SK-N-SH (cell line): Measurements from ENCODE around the gene TBX4. TPM values are rescaled to one million over a fixed set of nuclear protein-coding genes. Genes with fewer than 3 reads are reported as not detected.

ENCODE experiments used
- CTCF ChIA-PET: fragments of 300-600, 350-600 bp; formaldehyde crosslinking; extraction: SDS; loops from one replicate; lab custom pipeline; 2021; lab: Yijun Ruan, JAX
- POLR2A ChIA-PET: fragments of 350-600 bp; sonication (Branson Sonifier 250); formaldehyde crosslinking; extraction: SDS; loops from one replicate; lab custom pipeline; 2020; ENCODE audit warnings: antibody characterized with exemption, inconsistent platforms; lab: Yijun Ruan, JAX
- DNase-seq: peaks from one replicate; pipeline ENCODE4 v3.0.0; 2012
- H2AFZ ChIP-seq: fragments of 200-600 bp; sonication (generic); 2 replicates; pipeline ENCODE4 v1.8.1; 2016; ENCODE audit warnings: antibody characterized with exemption, mild to moderate bottlenecking, low read depth
- H3F3A ChIP-seq: fragments of 200-600 bp; sonication (generic); replicated peaks from 2 replicates; pipeline ENCODE3; 2016; ENCODE audit warnings: antibody characterized with exemption, mild to moderate bottlenecking; ENCODE audit not compliant: insufficient read depth
- H3K27ac ChIP-seq, 2 experiments: fragments of 200-500 bp in 1 of 2; fragments of 200-600 bp in 1 of 2; sonication (Bioruptor generic) in 1 of 2; sonication (generic), shearing (Covaris generic) in 1 of 2; 2 replicates each; pipeline versions ENCODE4 v1.5.1 to v1.6.1; 2014 to 2016; ENCODE audit warnings: low read depth in 2 of 2, inconsistent platforms in 1 of 2, low read length in 1 of 2, mild to moderate bottlenecking in 1 of 2, mixed read lengths in 1 of 2
- H3K27me3 ChIP-seq: fragments of 200-600 bp; sonication (generic), shearing (Covaris generic); 2 replicates; pipeline ENCODE4 v1.6.1; 2016; ENCODE audit warnings: mixed run types; ENCODE audit not compliant: insufficient read depth
- H3K36me3 ChIP-seq, 2 experiments: fragments of 200-500 bp in 1 of 2; fragments of 200-600 bp in 1 of 2; sonication (Bioruptor generic) in 1 of 2; sonication (generic) in 1 of 2; replicated peaks in 1 of 2; 2 replicates each; pipeline versions ENCODE3 to v1.5.1; 2014 to 2016; ENCODE audit warnings: low read length in 1 of 2, mild to moderate bottlenecking in 1 of 2; ENCODE audit not compliant: insufficient read depth in 2 of 2, control insufficient read depth in 1 of 2
- H3K4me1 ChIP-seq, 2 experiments: fragments of 200-500 bp in 1 of 2; fragments of 200-600 bp in 1 of 2; sonication (Bioruptor generic) in 1 of 2; sonication (generic), shearing (Covaris generic) in 1 of 2; 2 replicates each; pipeline versions ENCODE4 v1.5.1 to v1.6.1; 2014 to 2016; ENCODE audit warnings: low read depth in 1 of 2, low read length in 1 of 2, mixed run types in 1 of 2; ENCODE audit not compliant: insufficient read depth in 2 of 2, control insufficient read depth in 1 of 2
- H3K4me2 ChIP-seq: fragments of 200-600 bp; sonication (generic), shearing (Covaris generic); 2 replicates; pipeline ENCODE4 v1.6.1; 2017; ENCODE audit warnings: mixed run types
- H3K4me3 ChIP-seq, 2 experiments: fragments of 200-500 bp in 1 of 2; fragments of 200-600 bp in 1 of 2; sonication (Bioruptor generic) in 1 of 2; sonication (generic), shearing (Covaris generic) in 1 of 2; 2 replicates each; pipeline versions ENCODE4 v1.5.1 to v1.8.1; 2014 to 2016; ENCODE audit warnings: low read depth in 2 of 2, inconsistent platforms in 1 of 2, low read length in 1 of 2, mild to moderate bottlenecking in 1 of 2, mixed read lengths in 1 of 2, moderate library complexity in 1 of 2
- H3K79me2 ChIP-seq: fragments of 200-600 bp; sonication (generic); 2 replicates; pipeline ENCODE4 v1.8.1; 2017; ENCODE audit warnings: mild to moderate bottlenecking; ENCODE audit not compliant: insufficient read depth
- H3K9ac ChIP-seq: fragments of 200-600 bp; sonication (generic); 2 replicates; pipeline ENCODE4 v1.6.1; 2017; ENCODE audit warnings: mixed run types
- H3K9me2 ChIP-seq: fragments of 200-600 bp; sonication (generic); 2 replicates; pipeline ENCODE4 v1.6.1; 2017; ENCODE audit warnings: mixed run types
- H3K9me3 ChIP-seq: fragments of 200-600 bp; sonication (generic); 2 replicates; pipeline ENCODE4 v1.6.1; 2017; ENCODE audit warnings: mixed run types, mild to moderate bottlenecking, moderate library complexity
- H4K20me1 ChIP-seq: fragments of 200-600 bp; sonication (generic); 2 replicates; pipeline ENCODE4 v1.6.1; 2017; ENCODE audit warnings: mild to moderate bottlenecking, mixed run types; ENCODE audit not compliant: insufficient read depth
- CTCF ChIP-seq: fragments of 200-600 bp; sonication (generic); IDR thresholded peaks from 2 replicates; pipeline ENCODE4 v1.6.1; 2017; ENCODE audit warnings: antibody characterized with exemption, mild to moderate bottlenecking, moderate library complexity
- ELF1 ChIP-seq: IDR thresholded peaks from 2 replicates; pipeline ENCODE4 v1.4.0; 2012
- EP300 ChIP-seq, 2 experiments: IDR thresholded peaks; 2 replicates each; pipeline versions ENCODE4 v1.4.0 to v1.6.1; 2012; ENCODE audit warnings: borderline replicate concordance in 1 of 2, low read depth in 1 of 2, low read length in 1 of 2
- EZH2phosphoT487 ChIP-seq: fragments of 200-600 bp; sonication (generic); IDR thresholded peaks from 2 replicates; pipeline ENCODE4 v1.6.1; 2017; ENCODE audit warnings: low read depth, mixed run types, mild to moderate bottlenecking, antibody characterized with exemption, moderate library complexity, borderline replicate concordance
- FOSL2 ChIP-seq: IDR thresholded peaks from 2 replicates; pipeline ENCODE4 v1.4.0; 2012; ENCODE audit warnings: low read depth, mild to moderate bottlenecking, moderate library complexity, borderline replicate concordance
- FOXM1 ChIP-seq: IDR thresholded peaks from 2 replicates; pipeline ENCODE4 v1.4.0; 2012; ENCODE audit warnings: low read depth, mild to moderate bottlenecking
- GABPA ChIP-seq: IDR thresholded peaks from 2 replicates; pipeline ENCODE4 v1.4.0; 2012; ENCODE audit warnings: low read depth, mild to moderate bottlenecking
- GATA2 ChIP-seq: sonication (generic); formaldehyde crosslinking; IDR thresholded peaks from 2 replicates; pipeline ENCODE4 v1.5.0; 2020; ENCODE audit warnings: mild to moderate bottlenecking, missing genetic modification reagents
- IRF3 ChIP-seq: fragments of 150-350 bp; IDR thresholded peaks from 2 replicates; pipeline ENCODE4 v1.6.1; 2016; ENCODE audit warnings: mild to moderate bottlenecking, low read depth, low read length
- JUND ChIP-seq: IDR thresholded peaks from 2 replicates; pipeline ENCODE4 v1.4.0; 2012
- NFIC ChIP-seq: IDR thresholded peaks from 2 replicates; pipeline ENCODE4 v1.4.0; 2012; ENCODE audit warnings: borderline replicate concordance
- POLR2AphosphoS5 ChIP-seq: IDR thresholded peaks from 2 replicates; pipeline ENCODE4 v1.6.1; 2012; ENCODE audit warnings: low read depth, low read length
- REST ChIP-seq: IDR thresholded peaks from 2 replicates; pipeline ENCODE4 v1.6.1; 2012; ENCODE audit warnings: mild to moderate bottlenecking, low read depth, low read length, moderate library complexity
- RFX5 ChIP-seq: IDR thresholded peaks from 2 replicates; pipeline ENCODE4 v1.6.1; 2012; ENCODE audit warnings: mild to moderate bottlenecking, improper control_type of control experiment, low read length
- RXRA ChIP-seq: IDR thresholded peaks from 2 replicates; pipeline ENCODE4 v1.4.0; 2012; ENCODE audit warnings: low read depth, mild to moderate bottlenecking, borderline replicate concordance
- SIN3A ChIP-seq: IDR thresholded peaks from 2 replicates; pipeline ENCODE4 v1.6.1; 2012; ENCODE audit warnings: low read depth, mild to moderate bottlenecking, low read length, moderate library complexity, borderline replicate concordance
- TEAD4 ChIP-seq: IDR thresholded peaks from 2 replicates; pipeline ENCODE4 v1.4.0; 2012; ENCODE audit warnings: mild to moderate bottlenecking, borderline replicate concordance; ENCODE audit not compliant: insufficient read depth
- YY1 ChIP-seq: IDR thresholded peaks from 2 replicates; pipeline ENCODE4 v1.4.0; 2012; ENCODE audit warnings: low read depth, mild to moderate bottlenecking
- ZBTB33 ChIP-seq: IDR thresholded peaks from 2 replicates; pipeline ENCODE4 v1.4.0; 2012; ENCODE audit warnings: low read depth, borderline replicate concordance
- WGBS: methylation state at CpG from one replicate; pipeline ENCODE4 v1.1.6; 2017; ENCODE audit warnings: low lambda C conversion rate; 5-methylcytosine and 5-hydroxymethylcytosine counted together
- polyA plus RNA-seq, 3 experiments: library from polyadenylated mRNA; depleted of rRNA; stranded (reverse); fragments of >200 nt; gene quantifications; 2 replicates each; pipeline ENCODE4 v1.2.3, GENCODE V29; 2012

Gene TBX4
- polyA plus RNA-seq, 1 of the 3 experiments (the other 2 are of a cell fraction): 0.02 TPM

GRCh38 chr17:61503961-61504360, 51.7 kb downstream of the TBX4 start:
- H3F3A ChIP-seq: peaks cover 3% of the 10 kb centered on the region
- H4K20me1 ChIP-seq: no peaks in the 10 kb centered on the region
- no peak overlapping the region for H2AFZ ChIP-seq
- TF ChIP-seq SIN3A (no peak), FOSL2 (no peak), NFIC (no peak), RFX5 (no peak), POLR2AphosphoS5 (no peak), IRF3 (no peak), GATA2 (CRISPR knock-in tag) (no peak), GABPA (no peak), REST (no peak), ELF1 (no peak)
- ChIA-PET POLR2A (no interaction called here), CTCF (no interaction called here)
- no peak for DNase-seq
- WGBS: 49% methylated on average over 3 of the region's 3 CpGs
- no peak overlapping the region for H3K27ac ChIP-seq
- H3K4me2 ChIP-seq: no peak overlapping the region
- peaks cover 0 to 3% of the 10 kb centered on the region in 2 experiments; a peak in 1 of 4 replicates for H3K4me1 ChIP-seq
- no peaks in the 10 kb centered on the region for H3K36me3 ChIP-seq
- H3K4me3 ChIP-seq: no peak overlapping the region
- H3K9me3 ChIP-seq: no peaks in the 10 kb centered on the region
- H3K27me3 ChIP-seq: no peaks in the 10 kb centered on the region
- H3K9me2 ChIP-seq: no peaks in the 10 kb centered on the region
- no peaks in the 10 kb centered on the region for H3K79me2 ChIP-seq
- H3K9ac ChIP-seq: no peak overlapping the region

- no peak overlapping the region for H3K4me3 ChIP-seq
- CTCF ChIA-PET: interaction anchor here (1.0 kb wide), 1 partner anchor 87 kb away, joined by 4 read pairs; no protein-coding TSS in a partner anchor
- no peak for TF ChIP-seq EZH2phosphoT487
- TF ChIP-seq EP300 (IDR thresholded peaks at IDR 0.05; ENCODE audit: borderline replicate concordance in 1 of 2, low read depth in 1 of 2, low read length in 1 of 2): no peak
- peak; percentile 27; the same call in 1 of the 2 replicates for TF ChIP-seq TEAD4
- peak; percentile 76 for TF ChIP-seq NFIC
- no peak for TF ChIP-seq RFX5
- TF ChIP-seq CTCF: no peak
- no peak for TF ChIP-seq YY1
- no peak for TF ChIP-seq FOXM1
- TF ChIP-seq RXRA: no peak
- peak; percentile 75 for TF ChIP-seq FOSL2
- TF ChIP-seq ZBTB33: no peak
- TF ChIP-seq JUND: no peak; the same call in 1 of the 2 replicates
Measured at GRCh38 chr17:61504697-61505096, 52.5 kb downstream of the TBX4 start.

More at GRCh38 chr17:61504697-61505096, 52.5 kb downstream of the TBX4 start:
- Histone ChIP-seq H2AFZ (no peak overlapping the region), H3K27me3 (no peaks in the 10 kb centered on the region), H3K36me3 (no peaks in the 10 kb centered on the region), H3K9me3 (no peaks in the 10 kb centered on the region), H3K9ac (no peak overlapping the region), H3F3A (peaks cover 3% of the 10 kb centered on the region), H4K20me1 (no peaks in the 10 kb centered on the region), H3K9me2 (no peaks in the 10 kb centered on the region), H3K27ac (peak overlapping the region; percentile 8 to 16; a peak in 2 of 4 replicates), H3K79me2 (no peaks in the 10 kb centered on the region), H3K4me2 (peak overlapping the region; percentile 39; the same call in 1 of the 2 replicates), H3K4me1 (peaks cover 0 to 3% of the 10 kb centered on the region in 2 experiments; a peak in 1 of 4 replicates)
- WGBS: 20% methylated on average over 2 of the region's 2 CpGs
- POLR2A ChIA-PET: no interaction called here
- no peak for DNase-seq
